GM18508 (cell line): ENCODE data around the gene PACS2.
"Not testable (repeated sequence)": the region's sequence is repeated elsewhere in the genome, so short reads cannot be mapped to it uniquely, and the experiment has no call there.

Source experiments
- ATAC-seq: cut with Tn5 transposase; IDR thresholded peaks from one replicate; pipeline ENCODE4 v1.9.1; 2021; ENCODE audit warnings: moderate number of reproducible peaks; ENCODE audit not compliant: insufficient read depth, unreplicated experiment

PACS2 gene

GRCh38 chr14:105313381-105314286 is 914 bp upstream of the PACS2 start:
- ATAC-seq = no peak

GRCh38 chr14:105315211-105315721 is 718 bp downstream of the PACS2 start:
- no peak for ATAC-seq

- no peak for ATAC-seq
These were observed 1.5 kb downstream of the PACS2 start for GRCh38 chr14:105315941-105316576.

- ATAC-seq = no peak
These were observed 2.0 kb downstream of the PACS2 start for GRCh38 chr14:105316577-105316941.

- no peak for ATAC-seq
These were observed 2.5 kb downstream of the PACS2 start for GRCh38 chr14:105316968-105317510.

- ATAC-seq = no peak
These were observed 3.0 kb downstream of the PACS2 start for GRCh38 chr14:105317546-105317945.

- no peak for ATAC-seq
These were observed 8.4 kb downstream of the PACS2 start for GRCh38 chr14:105322791-105323556.

GRCh38 chr14:105323663-105324062 is 9.1 kb downstream of the PACS2 start:
- ATAC-seq = no peak

- ATAC-seq = no peak
These were observed 9.7 kb downstream of the PACS2 start for GRCh38 chr14:105324080-105324778.

- ATAC-seq = no peak
These were observed 10.3 kb downstream of the PACS2 start for GRCh38 chr14:105324871-105325270.

GRCh38 chr14:105325303-105325702 is 10.8 kb downstream of the PACS2 start:
- ATAC-seq = no peak

GRCh38 chr14:105325716-105326567 is 11.4 kb downstream of the PACS2 start:
- no peak for ATAC-seq

GRCh38 chr14:105326568-105326867 is 12.0 kb downstream of the PACS2 start:
- no peak for ATAC-seq

GRCh38 chr14:105326891-105327694 is 12.5 kb downstream of the PACS2 start:
- ATAC-seq = no peak

- ATAC-seq = not testable (repeated sequence)
These were observed 13.1 kb downstream of the PACS2 start for GRCh38 chr14:105327695-105328045.

GRCh38 chr14:105328070-105328677 is 13.6 kb downstream of the PACS2 start:
- ATAC-seq = no peak

GRCh38 chr14:105328678-105329390 is 14.3 kb downstream of the PACS2 start:
- no peak for ATAC-seq
